KMS-11 (cell line): ENCODE measurements around the gene CCDC175.

ENCODE experiments used
- H2AFZ ChIP-seq: fragments of 200-600 bp; sonication (generic); 2 replicates; pipeline ENCODE4 v1.6.1; 2016; ENCODE audit warnings: antibody characterized with exemption, mixed run types, low read depth
- H3K27ac ChIP-seq: fragments of 200-600 bp; sonication (generic); 2 replicates; pipeline ENCODE4 v1.6.1; 2016; ENCODE audit warnings: mild to moderate bottlenecking, mixed run types
- H3K27me3 ChIP-seq: fragments of 200-600 bp; sonication (generic); 2 replicates; pipeline ENCODE4 v1.6.1; 2017; ENCODE audit warnings: mild to moderate bottlenecking, low read depth, mixed run types, moderate library complexity; ENCODE audit not compliant: insufficient read depth
- H3K36me3 ChIP-seq: fragments of 200-600 bp; sonication (generic); 2 replicates; pipeline ENCODE4 v1.6.1; 2017; ENCODE audit warnings: mild to moderate bottlenecking, mixed run types; ENCODE audit not compliant: insufficient read depth
- H3K4me1 ChIP-seq: fragments of 200-600 bp; sonication (generic); 2 replicates; pipeline ENCODE4 v1.6.1; 2016; ENCODE audit warnings: mild to moderate bottlenecking, low read depth, mixed run types; ENCODE audit not compliant: poor library complexity, severe bottlenecking
- H3K4me2 ChIP-seq: fragments of 200-600 bp; sonication (generic); 2 replicates; pipeline ENCODE4 v1.7.0; 2016; ENCODE audit warnings: mild to moderate bottlenecking, mixed run types
- H3K4me3 ChIP-seq: fragments of 200-600 bp; sonication (generic); IDR thresholded peaks from 2 replicates; pipeline ENCODE4 v1.6.1; 2017; ENCODE audit warnings: low read depth, low read length, mixed read lengths; ENCODE audit not compliant: insufficient read depth
- H3K79me2 ChIP-seq: fragments of 200-600 bp; sonication (generic); 2 replicates; pipeline ENCODE4 v1.6.1; 2016; ENCODE audit warnings: low read depth, mixed run types; ENCODE audit not compliant: insufficient read depth
- H3K9ac ChIP-seq: fragments of 200-600 bp; sonication (generic); 2 replicates; pipeline ENCODE4 v1.6.1; 2016; ENCODE audit warnings: mild to moderate bottlenecking, mixed run types
- H4K20me1 ChIP-seq: fragments of 200-600 bp; sonication (generic); 2 replicates; pipeline ENCODE4 v1.6.1; 2016; ENCODE audit warnings: mild to moderate bottlenecking, mixed run types; ENCODE audit not compliant: insufficient read depth
- CTCF ChIP-seq: fragments of 200-600 bp; sonication (generic); conservative IDR thresholded peaks from 2 replicates; pipeline ENCODE4 v1.6.1; 2017; ENCODE audit warnings: low read depth, mild to moderate bottlenecking, antibody characterized with exemption, low read length, moderate library complexity, mixed read lengths

The CCDC175 gene

DNA sequence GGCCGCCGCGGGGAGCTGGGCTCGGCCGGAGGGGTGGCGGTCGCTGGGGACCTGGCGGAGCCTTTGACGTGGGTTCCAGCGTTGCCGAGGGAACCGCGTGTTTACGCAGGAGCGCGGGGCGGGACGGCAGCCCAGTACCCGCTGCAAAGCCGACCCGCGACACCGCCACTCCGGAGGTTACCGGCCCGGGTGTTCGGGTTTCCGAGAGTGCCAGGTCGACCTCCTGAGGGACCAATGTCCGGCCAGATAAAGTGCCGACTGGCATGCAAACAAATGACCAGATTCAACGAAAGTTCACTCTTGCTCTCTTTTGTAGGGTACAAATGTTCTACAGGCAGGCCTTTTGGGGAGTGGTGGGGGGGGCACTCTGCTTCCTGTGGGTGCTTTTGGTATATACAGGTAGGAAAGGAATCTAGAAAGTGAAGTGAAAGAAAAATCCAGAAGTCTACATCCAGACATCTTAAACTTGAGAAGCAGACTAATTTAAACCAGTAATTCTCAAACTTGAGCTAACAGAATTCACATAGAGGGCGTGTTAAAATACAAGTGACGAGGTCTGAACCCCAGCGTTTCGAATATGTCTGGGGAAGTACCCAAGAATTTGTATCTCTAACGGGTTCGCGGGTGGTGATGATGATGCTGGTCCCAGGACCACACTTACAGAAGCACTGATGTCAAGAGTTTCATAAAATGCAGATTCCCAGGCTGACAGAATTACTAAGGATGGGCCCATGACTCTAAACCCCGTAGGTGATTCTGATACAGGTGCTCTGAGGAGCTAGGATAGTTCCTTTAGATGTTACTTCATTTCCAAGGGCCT lies 111.1 kb downstream of the CCDC175 start, which contains the start of gene GPR135:
TSS of gene GPR135 (minus strand) at position 65 of the 820 bp plus-strand sequence. CDS start 154 bp downstream, outside the sequence.
- H3K27me3 ChIP-seq = no peaks in the 10 kb centered on the region
- H3K9ac ChIP-seq = no peak within 1 kb of the TSS
- H3K36me3 ChIP-seq = no peaks in the 10 kb centered on the region
- H3K79me2 ChIP-seq = no peaks in the 10 kb centered on the region
- no peak for TF ChIP-seq CTCF
- H3K27ac ChIP-seq = no peak within 1 kb of the TSS
- no peaks in the 10 kb centered on the region for H3K4me1 ChIP-seq
- no peak within 1 kb of the TSS for H3K4me3 ChIP-seq
- no peaks in the 10 kb centered on the region for H4K20me1 ChIP-seq
- H3K4me2 ChIP-seq = no peak within 1 kb of the TSS; the same call in 1 of the 2 replicates
- no peak within 1 kb of the TSS for H2AFZ ChIP-seq

GRCh38 chr14:59464486-59465315 lies 111.9 kb downstream of the CCDC175 start:
- H3K9ac ChIP-seq = no peak overlapping the region
- no peak for TF ChIP-seq CTCF
- no peaks in the 10 kb centered on the region for H3K27me3 ChIP-seq
- no peak overlapping the region for H2AFZ ChIP-seq
- H4K20me1 ChIP-seq = no peaks in the 10 kb centered on the region
- H3K36me3 ChIP-seq = no peaks in the 10 kb centered on the region
- no peaks in the 10 kb centered on the region for H3K4me1 ChIP-seq
- no peak overlapping the region; the same call in 1 of the 2 replicates for H3K4me2 ChIP-seq
- H3K27ac ChIP-seq = no peak overlapping the region
- no peak overlapping the region for H3K4me3 ChIP-seq
- H3K79me2 ChIP-seq = no peaks in the 10 kb centered on the region

DNA sequence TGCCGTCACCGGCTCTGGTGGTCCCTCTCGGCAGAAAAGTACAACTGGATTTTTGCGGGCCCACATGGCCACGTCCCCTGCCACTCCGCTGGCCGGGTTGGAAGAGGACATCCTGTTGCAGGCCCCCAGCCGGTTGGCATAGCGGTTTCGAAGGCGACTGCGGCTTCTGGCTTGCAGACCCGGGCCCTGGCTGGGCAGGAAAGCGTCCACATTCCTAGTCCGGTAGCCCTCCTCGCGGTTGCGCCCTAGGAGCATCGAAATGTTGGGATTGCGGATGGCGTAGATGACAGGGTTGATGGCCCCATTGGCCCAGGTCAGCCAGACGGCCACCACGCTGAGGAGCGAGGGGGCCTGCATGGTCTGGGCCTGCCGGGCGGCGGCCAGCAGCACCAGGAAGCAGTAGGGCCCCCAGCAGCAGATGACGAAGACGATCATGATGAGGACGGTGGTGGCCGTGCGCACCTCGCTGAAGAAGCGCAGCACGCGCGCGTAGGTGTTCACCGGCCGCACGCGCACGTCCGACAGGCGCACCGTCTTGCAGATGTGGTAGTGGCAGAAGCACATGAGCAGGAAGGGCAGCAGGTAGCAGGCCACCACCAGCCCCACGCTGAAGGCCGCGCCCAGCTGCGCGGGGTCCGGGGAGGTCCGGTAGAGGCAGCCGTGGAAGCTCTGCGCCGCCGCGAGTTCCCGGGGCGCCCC lies 112.7 kb downstream of the CCDC175 start:
- H3K27me3 ChIP-seq = no peaks in the 10 kb centered on the region
- no peak overlapping the region for H3K9ac ChIP-seq
- no peak for TF ChIP-seq CTCF
- H4K20me1 ChIP-seq = no peaks in the 10 kb centered on the region
- H3K4me1 ChIP-seq = no peaks in the 10 kb centered on the region
- H3K36me3 ChIP-seq = no peaks in the 10 kb centered on the region
- H3K4me2 ChIP-seq = no peak overlapping the region
- no peaks in the 10 kb centered on the region for H3K79me2 ChIP-seq
- no peak overlapping the region for H3K27ac ChIP-seq
- no peak overlapping the region for H2AFZ ChIP-seq
- no peak overlapping the region for H3K4me3 ChIP-seq

DNA sequence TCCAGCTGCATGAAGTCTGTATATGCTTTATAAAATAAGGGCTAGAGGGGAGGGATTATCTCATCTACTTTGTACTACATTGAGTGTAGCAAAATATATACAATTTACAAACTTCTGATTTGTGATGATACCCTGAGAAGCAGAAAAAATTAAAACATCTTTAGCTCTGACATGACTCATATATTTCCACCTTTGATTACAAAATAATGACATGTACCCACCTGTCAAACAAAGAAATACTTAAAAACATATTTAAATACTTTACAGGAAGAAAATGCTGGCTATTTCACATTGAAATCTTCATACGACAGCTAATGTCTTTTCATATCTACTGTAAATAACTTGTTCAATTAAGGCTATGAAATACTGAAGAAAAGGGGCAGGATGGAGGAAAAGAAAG lies 114.7 kb downstream of the CCDC175 start:
- Histone ChIP-seq H3K27ac (no peak overlapping the region), H3K4me3 (no peak overlapping the region), H3K79me2 (no peaks in the 10 kb centered on the region), H3K36me3 (no peaks in the 10 kb centered on the region), H3K4me1 (no peaks in the 10 kb centered on the region), H3K4me2 (no peak overlapping the region), H3K27me3 (no peaks in the 10 kb centered on the region), H4K20me1 (no peaks in the 10 kb centered on the region), H3K9ac (no peak overlapping the region), H2AFZ (no peak overlapping the region)
- TF ChIP-seq CTCF = no peak
